Esophagus (tissue), 2 donors: ENCODE data around the gene ANTXR1. TPM values are rescaled to one million over a fixed set of nuclear protein-coding genes. Genes with fewer than 3 reads are reported as not detected.

ENCODE experiments used
- H3K27ac ChIP-seq, 2 donors: one replicate each; pipeline ENCODE4 v1.5.1; 2013; ENCODE audit warnings: low read depth in 2 of 2, mild to moderate bottlenecking in 2 of 2, inconsistent platforms in 1 of 2, low read length in 1 of 2, moderate library complexity in 1 of 2
- H3K27me3 ChIP-seq, 2 donors: one replicate each; pipeline ENCODE4 v1.6.1; 2013; ENCODE audit warnings: low read length in 2 of 2, control low read depth in 1 of 2, mild to moderate bottlenecking in 1 of 2; ENCODE audit not compliant: insufficient read depth in 2 of 2, control insufficient read depth in 1 of 2
- H3K36me3 ChIP-seq, 2 donors: one replicate each; pipeline ENCODE4 v1.6.1; 2013; ENCODE audit warnings: low read length in 1 of 2; ENCODE audit not compliant: control insufficient read depth in 2 of 2, insufficient read depth in 2 of 2
- H3K4me1 ChIP-seq, 2 donors: one replicate each; pipeline ENCODE4 v1.6.1; 2013; ENCODE audit warnings: low read length in 1 of 2; ENCODE audit not compliant: control insufficient read depth in 2 of 2, insufficient read depth in 2 of 2
- H3K4me3 ChIP-seq, 2 donors: one replicate each; pipeline ENCODE4 v1.5.1; 2013; ENCODE audit warnings: low read length in 2 of 2, mild to moderate bottlenecking in 2 of 2, low read depth in 1 of 2, moderate library complexity in 1 of 2
- H3K9me3 ChIP-seq, 2 donors: one replicate each; pipeline ENCODE4 v1.6.1; 2013; ENCODE audit warnings: mild to moderate bottlenecking in 2 of 2, low read depth in 1 of 2, low read length in 1 of 2, moderate library complexity in 1 of 2; ENCODE audit not compliant: control insufficient read depth in 2 of 2, insufficient read depth in 1 of 2
- WGBS, 2 donors: extraction: QIAGEN DNeasy Blood & Tissue Kit; methylation state at CpG; one replicate each; pipeline ENCODE4 v1.1.7; 2013; 5-methylcytosine and 5-hydroxymethylcytosine counted together
- polyA plus RNA-seq, 2 donors: library from polyadenylated mRNA; stranded (reverse); fragments of 200-250 nt; gene quantifications; one replicate each; pipeline ENCODE4 v1.2.3, GENCODE V29; 2013
- donor health status: healthy with polysubstance abuse.
- donor health status: Bipolar disorder and iron deficiency.

ANTXR1 gene
- polyA plus RNA-seq, 2 donors, result 5.0 to 8.5 TPM

DNA sequence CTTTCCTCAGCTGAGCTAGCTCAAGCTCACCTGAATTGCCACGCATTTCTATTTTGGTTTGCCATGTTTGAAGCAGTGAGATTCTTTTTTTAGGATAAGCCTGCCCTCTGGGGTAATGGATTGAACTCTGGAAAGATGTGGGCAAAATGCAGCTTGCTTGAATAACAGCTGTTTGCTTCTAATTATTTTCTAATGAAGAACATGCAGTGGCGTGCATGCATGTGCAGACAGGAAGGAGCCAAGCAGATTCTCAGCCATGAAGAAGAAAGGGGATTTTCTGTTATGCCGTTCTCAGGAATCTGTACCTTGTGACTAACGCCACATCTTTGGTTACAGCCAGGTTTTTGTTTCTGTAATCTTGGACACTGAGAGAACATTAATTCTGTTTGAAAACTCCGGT, 171.2 kb downstream of the ANTXR1 start:
- Histone ChIP-seq H3K27ac (peak overlapping the region; percentile 48 to 50), H3K4me3 (no peak overlapping the region), H3K27me3 (no peaks in the 10 kb centered on the region), H3K9me3 (no peaks in the 10 kb centered on the region), H3K36me3 (no peaks in the 10 kb centered on the region), H3K4me1 (peaks cover 5 to 11% of the 10 kb centered on the region in 2 donors)
- WGBS, 2 donors, result 33 to 55% methylated on average over 5 of the region's 5 CpGs

DNA sequence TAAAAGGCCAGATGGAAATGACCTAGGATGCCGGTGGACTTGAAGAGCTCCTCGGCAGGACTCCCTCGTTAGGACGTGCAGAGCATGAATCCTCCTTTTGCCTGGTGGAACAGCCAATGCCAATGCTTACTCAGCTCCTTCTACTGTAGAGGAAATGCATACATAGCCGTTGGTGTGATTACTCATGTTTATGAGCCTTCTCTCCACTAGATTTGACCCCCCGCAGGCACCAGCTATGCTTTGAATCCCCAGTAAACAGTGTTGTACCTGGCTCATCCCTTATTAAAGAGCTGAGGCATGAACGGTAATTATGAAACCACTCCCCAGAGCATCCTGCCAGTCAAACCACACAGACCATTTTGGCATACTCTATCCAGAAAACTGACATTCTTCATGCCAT, 172.8 kb downstream of the ANTXR1 start:
- no peaks in the 10 kb centered on the region for H3K27me3 ChIP-seq

DNA sequence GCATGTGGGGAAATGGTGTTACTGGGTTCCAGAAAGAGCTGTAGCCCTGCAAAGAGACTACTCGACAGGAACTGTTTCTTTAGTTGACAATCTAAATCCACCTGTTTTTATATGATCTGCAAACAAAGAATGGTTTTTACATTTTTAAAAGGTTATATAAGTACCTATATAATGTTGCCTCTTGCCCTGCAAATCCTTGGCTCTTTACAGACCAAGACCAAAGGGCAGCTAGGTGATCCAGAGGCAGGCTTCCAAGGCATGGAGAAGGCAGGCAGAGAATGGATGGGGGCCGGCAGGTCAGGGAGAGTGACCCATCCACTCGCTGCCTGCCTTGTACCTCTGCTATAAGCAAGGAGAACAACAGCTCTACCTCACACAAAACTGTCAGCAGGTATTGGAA, 173.6 kb downstream of the ANTXR1 start:
- no peak overlapping the region for H3K27ac ChIP-seq
- no peaks in the 10 kb centered on the region for H3K9me3 ChIP-seq
- no peaks in the 10 kb centered on the region for H3K36me3 ChIP-seq
- 82 to 85% methylated on average over 3 of the region's 3 CpGs for WGBS, 2 donors
- H3K4me3 ChIP-seq, result no peak overlapping the region
- H3K4me1 ChIP-seq, result peaks cover 0 to 2% of the 10 kb centered on the region in 2 donors
- no peaks in the 10 kb centered on the region for H3K27me3 ChIP-seq

More for the DNA sequence above, 172.8 kb downstream of the ANTXR1 start:
- Histone ChIP-seq H3K4me1 (peaks cover 4 to 8% of the 10 kb centered on the region in 2 donors), H3K9me3 (no peaks in the 10 kb centered on the region), H3K4me3 (no peak overlapping the region), H3K36me3 (no peaks in the 10 kb centered on the region), H3K27ac (no peak overlapping the region)
- 49 to 57% methylated on average over 7 of the region's 7 CpGs for WGBS, 2 donors

DNA sequence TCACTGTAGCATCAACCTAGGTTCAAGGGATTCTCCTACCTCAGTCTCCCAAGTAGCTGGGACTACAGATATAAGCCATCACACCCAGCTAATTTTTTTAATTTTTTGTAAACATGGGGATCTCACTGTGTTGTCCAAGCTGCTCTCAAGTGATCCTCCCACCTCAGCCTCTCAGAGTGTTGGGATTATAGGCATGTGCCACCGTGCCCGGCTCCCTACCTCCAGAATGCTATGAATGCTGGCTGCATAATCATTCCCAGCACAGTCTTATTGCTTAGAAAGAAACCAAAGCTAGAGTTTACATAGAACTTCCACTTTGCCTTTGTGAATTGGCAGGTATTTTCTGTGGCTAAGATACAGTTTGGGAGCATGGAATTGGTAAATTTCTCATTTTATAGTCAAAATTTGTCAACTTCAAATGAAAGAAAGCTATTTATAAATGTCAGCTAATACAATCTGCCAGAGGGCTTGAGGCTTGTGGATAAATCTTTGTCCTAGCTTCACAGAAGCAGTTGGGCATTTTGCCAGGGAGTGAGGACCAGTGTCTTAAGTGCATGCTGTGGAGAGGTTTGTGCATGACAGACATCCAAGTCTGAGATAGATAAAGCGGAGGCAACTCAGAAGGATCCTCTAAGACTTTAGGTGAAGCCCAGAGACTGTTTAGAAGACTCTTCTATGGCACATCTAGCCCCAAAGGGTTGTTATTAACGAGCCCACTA, 175.4 kb downstream of the ANTXR1 start:
- Histone ChIP-seq H3K27me3 (no peaks in the 10 kb centered on the region), H3K9me3 (no peaks in the 10 kb centered on the region), H3K4me3 (no peak overlapping the region), H3K27ac (no peak overlapping the region), H3K36me3 (no peaks in the 10 kb centered on the region), H3K4me1 (peaks cover 0 to 2% of the 10 kb centered on the region in 2 donors)
- 77 to 79% methylated on average over 4 of the region's 4 CpGs for WGBS, 2 donors

DNA sequence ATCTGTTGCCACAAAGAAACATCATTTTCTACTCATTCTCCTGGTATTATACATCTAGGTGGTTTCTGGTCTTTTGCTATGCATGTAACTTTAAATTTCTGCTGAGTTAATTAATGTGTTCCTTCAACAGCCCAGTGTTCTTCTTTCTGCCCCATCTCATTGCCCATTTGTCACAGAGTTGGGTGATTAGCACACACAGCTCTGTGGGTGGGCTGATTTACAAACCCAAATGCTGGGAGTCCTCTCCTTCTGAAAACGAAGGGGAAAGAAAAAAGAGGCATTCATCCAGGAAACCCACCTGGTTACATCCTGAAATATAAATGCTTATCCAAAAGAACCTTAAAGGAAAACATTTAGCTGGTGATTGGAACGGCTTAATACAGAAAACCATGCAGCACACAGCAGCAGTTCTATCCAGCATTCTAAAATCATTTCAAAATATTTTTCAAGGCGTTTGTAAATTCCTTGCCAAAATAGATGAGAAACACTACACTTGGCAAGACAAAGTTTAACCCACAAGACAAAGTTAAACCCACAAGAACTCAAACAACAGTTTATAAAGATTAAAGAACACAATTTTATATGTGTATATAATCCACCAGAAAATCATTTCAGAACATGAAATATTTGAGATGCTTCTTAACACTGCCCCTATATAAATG, 177.9 kb downstream of the ANTXR1 start:
- Histone ChIP-seq H3K4me1 (no peaks in the 10 kb centered on the region), H3K27me3 (no peaks in the 10 kb centered on the region), H3K4me3 (no peak overlapping the region), H3K36me3 (no peaks in the 10 kb centered on the region), H3K9me3 (no peaks in the 10 kb centered on the region), H3K27ac (no peak overlapping the region)
- WGBS, 2 donors, result 29 to 32% methylated on average over 3 of the region's 3 CpGs

DNA sequence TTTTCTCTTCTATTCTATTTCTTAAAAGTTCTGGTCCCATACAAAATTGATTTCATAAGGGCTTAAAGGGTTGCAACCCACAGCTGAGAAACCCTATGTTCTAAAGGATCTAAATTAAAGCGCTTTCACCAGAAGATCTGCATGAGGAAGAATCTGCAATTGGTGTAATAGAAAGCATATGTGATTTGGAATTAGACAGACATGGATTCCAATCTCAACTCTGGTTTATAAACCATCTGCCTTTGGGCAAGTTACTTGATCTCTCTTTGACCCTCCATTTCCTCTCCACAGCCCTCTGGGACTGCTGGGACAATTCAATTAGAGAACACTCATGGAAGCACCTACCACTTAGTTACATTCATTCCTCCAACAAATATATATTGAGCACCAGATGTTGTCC, 178.7 kb downstream of the ANTXR1 start:
- no peaks in the 10 kb centered on the region for H3K4me1 ChIP-seq
- no peaks in the 10 kb centered on the region for H3K9me3 ChIP-seq
- no peak overlapping the region for H3K27ac ChIP-seq
- 97% methylated on average over 1 of the region's 1 CpG for WGBS, 2 donors
- no peak overlapping the region for H3K4me3 ChIP-seq
- H3K27me3 ChIP-seq, result no peaks in the 10 kb centered on the region
- no peaks in the 10 kb centered on the region for H3K36me3 ChIP-seq

DNA sequence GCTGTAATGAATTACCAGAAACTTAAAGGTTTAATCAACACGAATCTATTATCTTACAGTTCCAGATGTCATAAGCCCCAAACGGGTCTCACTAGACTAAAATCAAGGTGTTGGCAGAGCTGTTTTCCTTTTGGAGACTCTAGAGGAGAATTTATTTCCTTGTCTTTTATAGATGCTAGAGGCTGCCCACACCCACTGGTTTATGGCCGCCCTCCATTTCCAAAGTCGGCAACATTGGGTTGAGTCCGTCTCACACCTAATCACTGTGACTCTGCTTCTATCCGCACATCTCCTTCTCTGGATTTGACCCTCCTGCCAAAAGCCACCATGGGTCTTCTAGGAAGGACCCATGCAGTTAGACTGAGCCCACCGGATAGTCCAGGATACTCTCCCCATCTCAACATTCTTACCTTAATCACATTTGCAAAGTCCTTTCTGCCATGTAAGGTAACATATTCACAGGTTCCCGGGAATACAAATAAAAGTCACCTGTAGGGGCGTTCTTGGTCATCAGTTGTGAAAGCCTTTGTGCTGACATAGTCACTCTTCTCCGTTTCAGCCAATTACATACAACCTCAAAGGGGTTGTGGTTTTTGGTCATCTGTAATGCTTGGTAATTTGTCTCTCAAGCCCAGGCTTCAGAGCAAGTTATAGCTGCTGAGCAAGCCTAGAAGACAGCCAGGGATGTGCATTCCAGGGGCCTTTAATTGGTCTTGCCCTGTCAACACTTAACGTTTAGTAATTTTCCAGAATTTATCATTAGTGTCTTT, 179.4 kb downstream of the ANTXR1 start:
- no peaks in the 10 kb centered on the region for H3K4me1 ChIP-seq
- peaks cover 0 to 3% of the 10 kb centered on the region in 2 donors for H3K36me3 ChIP-seq
- H3K27me3 ChIP-seq, result no peaks in the 10 kb centered on the region
- no peak overlapping the region for H3K4me3 ChIP-seq
- 83 to 90% methylated on average over 11 of the region's 11 CpGs for WGBS, 2 donors
- no peaks in the 10 kb centered on the region for H3K9me3 ChIP-seq
- H3K27ac ChIP-seq, result no peak overlapping the region

DNA sequence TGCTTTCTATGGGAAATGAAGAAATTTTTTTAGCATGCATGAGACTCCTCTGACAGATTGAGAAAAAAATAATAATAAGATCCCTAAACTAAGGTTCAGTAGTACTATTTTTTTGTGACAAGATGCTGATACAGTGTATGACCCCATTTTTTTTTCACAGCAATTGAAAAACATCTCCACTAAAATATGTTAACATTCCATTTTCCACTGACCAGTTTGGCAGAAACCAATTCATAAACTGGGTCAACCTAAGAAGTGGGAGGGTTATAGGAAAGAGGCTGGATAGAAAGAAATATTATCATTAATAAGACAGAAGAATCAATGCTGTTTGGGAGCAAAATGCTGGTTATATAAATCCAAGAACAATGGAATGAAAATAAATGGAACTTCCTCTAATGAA, 182.7 kb downstream of the ANTXR1 start:
- Histone ChIP-seq H3K9me3 (no peaks in the 10 kb centered on the region), H3K27ac (no peak overlapping the region), H3K27me3 (no peaks in the 10 kb centered on the region), H3K36me3 (peaks cover 0 to 3% of the 10 kb centered on the region in 2 donors), H3K4me1 (no peaks in the 10 kb centered on the region), H3K4me3 (no peak overlapping the region)

DNA sequence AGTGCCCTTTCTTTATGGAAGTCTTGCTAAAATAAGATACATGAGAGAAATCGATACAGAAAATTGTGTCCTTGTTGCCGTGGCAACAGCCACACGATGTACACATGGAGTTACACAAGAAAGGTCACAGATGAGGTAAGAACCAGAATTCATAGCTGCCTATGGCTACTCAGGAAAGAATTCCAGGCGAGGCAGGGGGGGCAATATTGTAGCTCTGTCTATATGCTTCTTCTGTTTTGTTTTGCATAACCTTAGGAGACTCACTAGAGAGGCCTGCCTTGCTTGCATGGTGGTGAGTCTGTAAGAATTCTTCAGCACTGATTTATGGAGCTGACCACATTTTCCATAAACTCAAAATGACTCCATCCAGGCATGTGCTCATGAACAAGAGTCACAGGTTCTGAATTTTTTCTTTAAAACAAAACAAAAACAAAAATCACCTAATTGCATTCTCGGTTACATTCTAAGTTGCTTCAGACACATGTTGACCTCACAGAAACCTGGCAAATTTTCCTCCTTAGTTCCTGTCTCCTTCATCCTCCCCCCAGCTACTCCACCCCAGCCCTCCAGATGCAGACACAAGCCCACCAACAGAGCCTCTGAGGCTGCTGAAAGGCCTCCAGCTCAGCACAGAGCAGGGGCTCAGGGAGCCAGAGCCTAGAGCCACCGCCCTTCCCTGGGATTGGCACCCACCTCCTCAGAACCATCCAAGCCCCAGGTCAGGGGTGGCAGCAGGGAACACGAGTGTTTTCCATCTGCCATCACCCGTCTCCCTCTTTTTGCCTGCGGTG, 183.5 kb downstream of the ANTXR1 start:
- Histone ChIP-seq H3K9me3 (no peaks in the 10 kb centered on the region), H3K36me3 (peaks cover 0 to 3% of the 10 kb centered on the region in 2 donors), H3K27ac (no peak overlapping the region), H3K4me1 (peaks cover 0 to 7% of the 10 kb centered on the region in 2 donors), H3K4me3 (no peak overlapping the region), H3K27me3 (no peaks in the 10 kb centered on the region)
- WGBS, 2 donors, result 81 to 83% methylated on average over 9 of the region's 9 CpGs
